ENCODE data around the gene HNRNPLL.

DNA sequence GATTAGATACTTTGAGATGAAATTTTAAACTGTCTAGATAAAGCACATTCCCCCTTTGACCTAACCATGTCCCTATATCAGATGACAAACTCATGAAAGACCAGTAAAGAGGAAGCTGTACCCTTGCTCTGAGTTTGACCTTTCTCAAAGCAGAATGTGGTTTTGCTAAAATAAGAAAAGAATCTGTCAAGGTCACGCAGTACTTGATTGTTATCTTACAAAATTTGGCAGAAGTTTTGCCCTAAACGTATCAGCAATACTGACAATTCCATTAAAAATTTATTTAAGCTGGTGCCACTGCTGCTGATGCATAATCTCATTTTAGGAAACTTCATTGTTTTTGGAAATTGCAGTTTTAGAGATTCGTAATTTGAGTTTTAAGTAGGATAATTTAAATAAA, 32.0 kb upstream of the HNRNPLL start:
- TF ChIP-seq YY1 (IDR thresholded peaks at IDR 0.05; ENCODE audit: insufficient read depth, insufficient read length) (no peak), SUZ12 (IDR thresholded peaks at IDR 0.05; ENCODE audit: extremely low read depth, insufficient read depth, insufficient read length) (no peak)
